Mucosa of stomach (tissue), 1 donor: Measurements from ENCODE around the gene TGFBRAP1.
A peak's percentile ranks its signal among the peaks of the same experiment; 100 is the strongest.

Experiments used
- H3K27me3 ChIP-seq: one replicate; pipeline ENCODE4 v1.7.0; 2013; ENCODE audit warnings: mild to moderate bottlenecking, low read length; ENCODE audit not compliant: control insufficient read depth, insufficient read depth
- H3K36me3 ChIP-seq: one replicate; pipeline ENCODE4 v1.7.0; 2013; ENCODE audit warnings: low read length; ENCODE audit not compliant: control insufficient read depth, insufficient read depth
- H3K4me1 ChIP-seq: one replicate; pipeline ENCODE4 v1.7.0; 2013; ENCODE audit warnings: mild to moderate bottlenecking, low read length; ENCODE audit not compliant: control insufficient read depth, insufficient read depth
- H3K4me3 ChIP-seq: one replicate; pipeline ENCODE4 v1.7.0; 2013; ENCODE audit warnings: low read length
- H3K9ac ChIP-seq: one replicate; pipeline ENCODE4 v1.7.0; 2013; ENCODE audit warnings: mild to moderate bottlenecking, low read length, moderate library complexity
- H3K9me3 ChIP-seq: one replicate; pipeline ENCODE4 v1.7.0; 2013; ENCODE audit warnings: mild to moderate bottlenecking, low read length, moderate library complexity; ENCODE audit not compliant: control insufficient read depth
- donor health status: Pancreatic carcinoma.

Gene TGFBRAP1

GRCh38 chr2:105329561-105330495, at the start of gene TGFBRAP1:
Gene TGFBRAP1 (minus strand): TSS chr2:105329735. CDS start chr2:105308301, 21,434 bp downstream.
- no peaks in the 10 kb centered on the region for H3K27me3 ChIP-seq
- H3K9ac ChIP-seq, result peak within 1 kb of the TSS; percentile 84
- H3K9me3 ChIP-seq, result no peaks in the 10 kb centered on the region
- no peaks in the 10 kb centered on the region for H3K36me3 ChIP-seq
- peaks cover 20% of the 10 kb centered on the region for H3K4me1 ChIP-seq
- H3K4me3 ChIP-seq, result peak within 1 kb of the TSS; percentile 68

GRCh38 chr2:105378921-105379383, 49.4 kb upstream of the TGFBRAP1 start:
- peaks cover 74% of the 10 kb centered on the region for H3K4me1 ChIP-seq

GRCh38 chr2:105378276-105378840, 48.8 kb upstream of the TGFBRAP1 start:
- Histone ChIP-seq H3K9me3 (no peaks in the 10 kb centered on the region), H3K4me1 (peaks cover 74% of the 10 kb centered on the region), H3K9ac (no peak overlapping the region), H3K36me3 (peaks cover 2% of the 10 kb centered on the region), H3K4me3 (no peak overlapping the region), H3K27me3 (no peaks in the 10 kb centered on the region)

More at GRCh38 chr2:105378921-105379383, 49.4 kb upstream of the TGFBRAP1 start:
- H3K9ac ChIP-seq, result no peak overlapping the region
- H3K36me3 ChIP-seq, result no peaks in the 10 kb centered on the region
- no peaks in the 10 kb centered on the region for H3K9me3 ChIP-seq
- H3K27me3 ChIP-seq, result no peaks in the 10 kb centered on the region
- H3K4me3 ChIP-seq, result no peak overlapping the region

GRCh38 chr2:105377871-105378270, 48.3 kb upstream of the TGFBRAP1 start:
- peaks cover 79% of the 10 kb centered on the region for H3K4me1 ChIP-seq
- no peak overlapping the region for H3K4me3 ChIP-seq
- no peaks in the 10 kb centered on the region for H3K27me3 ChIP-seq
- no peaks in the 10 kb centered on the region for H3K9me3 ChIP-seq
- H3K36me3 ChIP-seq, result peaks cover 7% of the 10 kb centered on the region
- H3K9ac ChIP-seq, result no peak overlapping the region

GRCh38 chr2:105376789-105377240, 47.3 kb upstream of the TGFBRAP1 start:
- H3K4me1 ChIP-seq, result peaks cover 84% of the 10 kb centered on the region
- peaks cover 7% of the 10 kb centered on the region for H3K36me3 ChIP-seq

GRCh38 chr2:105376010-105376409, 46.5 kb upstream of the TGFBRAP1 start:
- no peak overlapping the region for H3K9ac ChIP-seq
- no peaks in the 10 kb centered on the region for H3K27me3 ChIP-seq
- H3K9me3 ChIP-seq, result no peaks in the 10 kb centered on the region
- H3K4me1 ChIP-seq, result peaks cover 84% of the 10 kb centered on the region
- peaks cover 10% of the 10 kb centered on the region for H3K36me3 ChIP-seq
- H3K4me3 ChIP-seq, result no peak overlapping the region

More at GRCh38 chr2:105376789-105377240, 47.3 kb upstream of the TGFBRAP1 start:
- H3K9ac ChIP-seq, result no peak overlapping the region
- no peaks in the 10 kb centered on the region for H3K9me3 ChIP-seq
- H3K27me3 ChIP-seq, result no peaks in the 10 kb centered on the region
- H3K4me3 ChIP-seq, result no peak overlapping the region

- Histone ChIP-seq H3K4me3 (no peak overlapping the region), H3K9me3 (no peaks in the 10 kb centered on the region), H3K27me3 (no peaks in the 10 kb centered on the region), H3K4me1 (peaks cover 81% of the 10 kb centered on the region), H3K36me3 (peaks cover 17% of the 10 kb centered on the region), H3K9ac (peak overlapping the region; percentile 36)
These were observed 45.5 kb upstream of the TGFBRAP1 start for GRCh38 chr2:105375001-105375561.

- Histone ChIP-seq H3K36me3 (peaks cover 17% of the 10 kb centered on the region), H3K27me3 (no peaks in the 10 kb centered on the region), H3K9me3 (no peaks in the 10 kb centered on the region), H3K4me1 (peaks cover 80% of the 10 kb centered on the region), H3K9ac (peak overlapping the region; percentile 36), H3K4me3 (no peak overlapping the region)
These were observed 44.4 kb upstream of the TGFBRAP1 start for GRCh38 chr2:105373895-105374401.

GRCh38 chr2:105373344-105373781, 43.8 kb upstream of the TGFBRAP1 start:
- Histone ChIP-seq H3K9ac (peak overlapping the region; percentile 36), H3K4me1 (peaks cover 80% of the 10 kb centered on the region), H3K27me3 (no peaks in the 10 kb centered on the region), H3K9me3 (no peaks in the 10 kb centered on the region), H3K4me3 (no peak overlapping the region), H3K36me3 (peaks cover 17% of the 10 kb centered on the region)

- no peaks in the 10 kb centered on the region for H3K9me3 ChIP-seq
- no peak overlapping the region for H3K4me3 ChIP-seq
- H3K36me3 ChIP-seq, result peaks cover 25% of the 10 kb centered on the region
- H3K4me1 ChIP-seq, result peaks cover 72% of the 10 kb centered on the region
- no peaks in the 10 kb centered on the region for H3K27me3 ChIP-seq
- no peak overlapping the region for H3K9ac ChIP-seq
These were observed 42.3 kb upstream of the TGFBRAP1 start for GRCh38 chr2:105371810-105372209.

- no peak overlapping the region for H3K9ac ChIP-seq
- peaks cover 25% of the 10 kb centered on the region for H3K36me3 ChIP-seq
- no peaks in the 10 kb centered on the region for H3K9me3 ChIP-seq
- no peak overlapping the region for H3K4me3 ChIP-seq
- no peaks in the 10 kb centered on the region for H3K27me3 ChIP-seq
- peaks cover 68% of the 10 kb centered on the region for H3K4me1 ChIP-seq
These were observed 41.6 kb upstream of the TGFBRAP1 start for GRCh38 chr2:105371156-105371555.
